Measurements from ENCODE around the gene MYL6.
A peak's percentile ranks its signal among the peaks of the same experiment; 100 is the strongest.
"Not testable (repeated sequence)": the region's sequence is repeated elsewhere in the genome, so short reads cannot be mapped to it uniquely, and the experiment has no call there.

The MYL6 gene

DNA sequence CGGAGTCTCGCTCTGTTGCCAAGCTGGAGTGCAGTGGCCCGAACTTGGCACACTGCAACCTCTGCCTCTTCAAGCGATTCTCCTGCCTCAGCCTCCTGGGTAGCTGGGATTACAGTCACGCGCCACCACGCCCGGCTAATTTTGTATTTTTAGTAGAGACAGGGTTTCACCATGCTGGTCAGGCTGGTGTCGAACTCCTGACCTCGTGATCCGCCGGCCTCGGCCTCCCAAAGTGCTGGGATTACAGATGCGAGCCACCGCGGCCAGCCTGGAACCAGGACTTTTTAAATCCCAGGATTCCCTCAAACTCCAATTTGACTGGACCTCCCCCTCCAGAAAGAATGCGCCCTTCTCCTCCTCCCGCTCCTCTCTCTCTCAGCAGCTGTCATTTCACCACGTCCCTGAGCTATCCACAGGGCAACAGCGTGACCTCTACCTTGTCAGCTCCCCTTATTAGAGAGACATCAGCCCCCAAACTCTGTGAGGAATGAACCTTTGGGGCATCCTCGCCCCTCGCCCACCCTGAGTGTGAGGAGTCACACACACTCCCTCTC, 28.1 kb upstream of the MYL6 start:
- DNase-seq: no peak

- DNase-seq: no peak
Measured at GRCh38 chr12:56130876-56131275, 27.3 kb upstream of the MYL6 start.

- DNase-seq: no peak
Measured at GRCh38 chr12:56134897-56135296, 23.3 kb upstream of the MYL6 start.

GRCh38 chr12:56137853-56138571, 20.1 kb upstream of the MYL6 start:
- no peak for DNase-seq

- no peak for DNase-seq
Measured at GRCh38 chr12:56141946-56142784, 16.0 kb upstream of the MYL6 start.

GRCh38 chr12:56143217-56143616, 14.9 kb upstream of the MYL6 start:
- no peak for DNase-seq

GRCh38 chr12:56143870-56144269, 14.3 kb upstream of the MYL6 start:
- DNase-seq: no peak

DNA sequence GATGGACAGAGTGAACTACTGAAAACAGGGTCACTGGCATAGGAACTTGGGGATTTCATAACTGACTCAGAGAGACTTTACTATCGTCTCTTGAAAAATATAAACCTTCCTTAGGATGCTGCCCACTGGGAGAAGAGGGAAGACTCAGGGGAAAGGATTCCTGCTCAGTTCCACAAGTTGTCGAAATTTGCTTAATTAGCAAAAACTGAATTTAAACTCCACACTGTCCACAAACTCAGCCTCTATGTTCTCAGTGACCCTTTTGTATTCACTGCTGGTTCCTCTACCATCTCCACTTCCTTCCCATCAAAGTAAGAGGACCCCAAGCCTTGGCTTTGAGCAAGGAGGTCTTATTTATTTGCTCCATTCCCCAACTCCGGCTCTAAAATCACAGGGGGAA, 12.9 kb upstream of the MYL6 start:
- no peak for DNase-seq

- no peak for DNase-seq
Measured at GRCh38 chr12:56146492-56147460, 11.4 kb upstream of the MYL6 start.

GRCh38 chr12:56150563-56150962, 7.6 kb upstream of the MYL6 start:
- peak in 1 of 2 donors; percentile 29 for DNase-seq

GRCh38 chr12:56151672-56152131, 6.5 kb upstream of the MYL6 start:
- peak; percentile 57 to 68 for DNase-seq

- peak; percentile 90 for DNase-seq
Measured at GRCh38 chr12:56152132-56152755, 5.9 kb upstream of the MYL6 start, which contains the start of gene MYL6B. Gene MYL6B, plus strand, starts transcription at chr12:56152587. Its CDS starts 1,332 bp downstream, at chr12:56153919.

GRCh38 chr12:56152756-56153677, 5.1 kb upstream of the MYL6 start:
- no peak for DNase-seq

GRCh38 chr12:56153678-56154065, 4.5 kb upstream of the MYL6 start:
- DNase-seq: no peak

DNA sequence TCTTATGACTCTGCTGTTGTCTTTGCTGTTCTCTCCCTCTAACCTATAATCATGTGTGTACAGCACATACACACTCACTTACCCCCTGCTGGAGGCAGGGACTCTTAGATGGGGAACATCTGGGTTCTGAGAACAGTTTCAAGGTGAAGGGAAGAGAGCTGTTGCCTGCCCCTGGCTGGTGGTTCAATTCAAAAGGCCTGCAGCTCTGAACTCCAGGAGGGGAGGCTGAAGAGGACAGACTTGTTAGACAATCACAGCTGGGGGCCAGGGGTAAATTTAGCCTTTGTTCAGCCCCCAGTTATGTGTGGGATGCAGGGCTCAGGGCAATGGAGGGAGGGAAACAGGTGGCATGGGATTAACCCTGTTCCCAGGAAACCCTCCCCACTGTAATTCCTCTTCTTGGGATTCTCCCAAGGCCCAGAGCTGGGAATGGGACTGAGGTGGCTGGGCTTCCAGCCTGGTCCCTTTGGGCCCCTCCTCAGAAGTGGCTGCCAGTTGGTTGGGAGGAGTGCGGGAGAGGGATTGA, 3.9 kb upstream of the MYL6 start:
- DNase-seq: no peak

- no peak for DNase-seq
Measured at GRCh38 chr12:56154818-56155217, 3.3 kb upstream of the MYL6 start.

DNA sequence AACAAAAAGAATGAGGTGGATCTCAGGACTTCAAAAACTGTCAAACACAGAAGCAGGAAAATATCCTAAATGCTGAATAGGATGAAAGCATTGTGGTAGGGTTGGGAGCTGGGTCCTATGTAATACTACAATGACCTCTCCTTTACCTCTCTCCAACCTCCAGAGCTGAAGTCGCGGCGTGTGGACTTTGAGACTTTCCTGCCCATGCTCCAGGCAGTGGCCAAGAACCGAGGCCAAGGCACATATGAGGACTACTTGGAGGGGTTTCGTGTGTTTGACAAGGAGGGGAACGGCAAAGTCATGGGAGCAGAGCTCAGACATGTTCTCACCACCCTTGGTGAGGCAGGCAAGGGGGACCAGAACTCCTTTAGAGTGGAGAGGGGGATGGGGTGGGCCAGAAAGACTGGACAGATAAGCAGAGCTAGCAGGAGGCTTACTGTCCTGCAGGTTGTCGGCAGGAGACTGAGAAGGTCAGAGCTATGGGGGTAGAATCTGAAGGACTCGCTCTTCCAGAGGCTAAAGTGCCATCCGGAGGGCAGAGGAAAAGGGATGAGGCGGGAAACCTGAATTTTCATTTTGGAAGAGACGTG, 2.8 kb upstream of the MYL6 start:
- no peak for DNase-seq

DNA sequence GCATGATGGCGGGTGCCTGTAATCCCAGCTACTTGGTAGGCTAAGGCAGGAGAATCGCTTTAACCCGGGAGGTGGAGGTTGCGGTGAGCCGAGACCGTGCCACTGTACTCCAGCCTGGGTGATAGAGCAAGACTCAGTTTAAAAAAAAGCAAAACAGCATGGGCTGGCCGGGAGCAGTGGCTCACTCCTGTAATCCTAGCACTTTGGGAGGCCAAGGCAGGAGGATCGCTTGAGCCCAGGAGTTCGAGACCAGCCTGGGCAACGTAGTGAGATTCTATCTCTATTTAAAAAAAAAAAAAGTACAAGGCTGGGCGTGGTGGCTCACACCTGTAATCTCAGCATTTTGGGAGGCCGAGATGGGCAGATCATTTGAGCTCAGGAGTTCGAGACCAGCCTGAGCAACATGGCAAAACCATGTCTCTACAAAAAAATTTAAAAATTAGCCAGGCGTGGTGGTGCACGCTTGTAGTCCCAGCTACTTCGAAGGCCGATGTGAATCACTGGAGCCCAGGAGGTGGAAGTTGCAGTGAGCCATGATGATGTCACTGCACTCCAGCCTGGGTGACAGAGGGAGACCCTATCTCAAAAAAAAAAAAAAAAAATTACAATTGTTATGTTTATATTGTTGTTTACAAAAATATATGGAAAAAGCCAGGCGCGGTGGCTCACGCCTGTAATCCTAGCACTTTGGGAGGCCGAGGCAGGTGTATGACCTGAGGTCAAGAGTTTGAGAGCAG, 1.5 kb upstream of the MYL6 start:
- DNase-seq: not testable (repeated sequence)
